GM12864 (cell line): ENCODE results near the gene THTPA.

ENCODE experiments used
- DNase-seq: peaks from one replicate; pipeline ENCODE4 v3.0.0-alpha.2; 2011; ENCODE audit warnings: low read depth
- H3K4me3 ChIP-seq: 2 replicates; pipeline ENCODE4 v1.5.1; 2011; ENCODE audit warnings: mild to moderate bottlenecking, low read depth, low read length, control low read depth
- TF ChIP-seq, protein P1 (sequence below): IDR thresholded peaks from 2 replicates; pipeline ENCODE4 v1.5.1; 2011; ENCODE audit warnings: low read depth, mild to moderate bottlenecking, moderate library complexity, low read length, control low read depth, inconsistent platforms; ENCODE audit errors: missing control alignments

THTPA gene

GRCh38 chr14:23577004-23577681, 21.1 kb downstream of the THTPA start:
- H3K4me3 ChIP-seq = no peak overlapping the region; the same call in 1 of the 2 replicates
- DNase-seq = no peak

DNA sequence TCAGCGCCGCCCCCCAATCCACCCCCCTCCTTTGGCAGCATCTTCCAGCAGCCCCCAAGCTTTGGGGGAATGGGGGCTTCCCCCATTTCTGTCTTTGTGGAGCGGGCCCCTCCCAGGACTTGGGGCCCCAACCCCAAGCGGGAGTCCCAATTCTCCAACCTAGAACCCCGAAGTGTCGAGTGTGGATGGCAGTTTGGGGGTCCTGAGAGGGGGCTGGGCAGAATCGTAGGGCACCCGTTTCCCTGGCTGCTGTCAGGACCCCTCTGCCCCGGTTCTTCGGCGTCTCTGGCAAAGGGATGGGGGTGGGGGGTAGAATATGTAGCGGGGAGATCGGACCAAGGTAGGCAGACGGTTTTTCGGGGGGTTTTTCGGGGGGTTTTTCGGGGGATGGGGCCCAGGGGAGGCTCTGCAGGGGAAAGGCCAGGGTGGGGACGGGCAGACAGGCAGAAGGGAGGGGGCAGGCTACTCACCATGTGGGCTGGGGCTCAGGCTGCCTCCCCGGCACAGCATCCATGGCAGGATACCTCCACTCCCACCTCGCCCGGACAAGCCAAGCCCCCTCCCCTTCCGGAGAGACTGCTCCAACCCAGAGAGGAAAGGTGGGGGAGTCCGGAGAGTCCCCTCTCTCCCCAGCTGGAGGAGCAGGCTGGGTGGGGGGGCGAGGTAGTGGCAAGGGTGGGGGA, 21.8 kb downstream of the THTPA start:
- TF ChIP-seq, protein P1, sequence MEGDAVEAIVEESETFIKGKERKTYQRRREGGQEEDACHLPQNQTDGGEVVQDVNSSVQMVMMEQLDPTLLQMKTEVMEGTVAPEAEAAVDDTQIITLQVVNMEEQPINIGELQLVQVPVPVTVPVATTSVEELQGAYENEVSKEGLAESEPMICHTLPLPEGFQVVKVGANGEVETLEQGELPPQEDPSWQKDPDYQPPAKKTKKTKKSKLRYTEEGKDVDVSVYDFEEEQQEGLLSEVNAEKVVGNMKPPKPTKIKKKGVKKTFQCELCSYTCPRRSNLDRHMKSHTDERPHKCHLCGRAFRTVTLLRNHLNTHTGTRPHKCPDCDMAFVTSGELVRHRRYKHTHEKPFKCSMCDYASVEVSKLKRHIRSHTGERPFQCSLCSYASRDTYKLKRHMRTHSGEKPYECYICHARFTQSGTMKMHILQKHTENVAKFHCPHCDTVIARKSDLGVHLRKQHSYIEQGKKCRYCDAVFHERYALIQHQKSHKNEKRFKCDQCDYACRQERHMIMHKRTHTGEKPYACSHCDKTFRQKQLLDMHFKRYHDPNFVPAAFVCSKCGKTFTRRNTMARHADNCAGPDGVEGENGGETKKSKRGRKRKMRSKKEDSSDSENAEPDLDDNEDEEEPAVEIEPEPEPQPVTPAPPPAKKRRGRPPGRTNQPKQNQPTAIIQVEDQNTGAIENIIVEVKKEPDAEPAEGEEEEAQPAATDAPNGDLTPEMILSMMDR = no peak
- DNase-seq = no peak
- peak overlapping the region; percentile 25; the same call in 1 of the 2 replicates for H3K4me3 ChIP-seq

More at GRCh38 chr14:23577004-23577681, 21.1 kb downstream of the THTPA start:
- TF ChIP-seq, protein P1 = no peak

GRCh38 chr14:23578560-23579310, 22.7 kb downstream of the THTPA start, which contains the start of gene JPH4:
Gene JPH4, minus strand, starts transcription at chr14:23578790. Its CDS starts 1,337 bp downstream, at chr14:23577453.
- no peak for DNase-seq
- TF ChIP-seq, protein P1 = no peak
- H3K4me3 ChIP-seq = peak within 1 kb of the TSS; percentile 25; the same call in 1 of the 2 replicates

DNA sequence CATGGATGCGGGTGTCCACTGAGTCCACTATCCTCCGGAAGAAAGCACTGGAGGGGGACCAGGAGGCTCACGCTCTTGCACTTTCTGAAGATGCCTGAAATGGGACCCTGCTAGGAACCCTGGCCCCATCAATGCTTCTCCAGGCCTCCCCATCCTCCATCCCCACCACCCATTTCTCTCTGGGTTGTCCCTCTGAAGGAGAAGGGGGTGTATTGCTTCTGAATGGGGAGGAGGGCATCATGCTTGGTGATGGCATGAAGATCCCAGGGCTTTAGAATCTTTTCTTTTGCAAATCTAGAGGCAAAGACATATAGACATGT, 23.2 kb downstream of the THTPA start:
- TF ChIP-seq, protein P1 = no peak
- H3K4me3 ChIP-seq = no peak overlapping the region
- no peak for DNase-seq

DNA sequence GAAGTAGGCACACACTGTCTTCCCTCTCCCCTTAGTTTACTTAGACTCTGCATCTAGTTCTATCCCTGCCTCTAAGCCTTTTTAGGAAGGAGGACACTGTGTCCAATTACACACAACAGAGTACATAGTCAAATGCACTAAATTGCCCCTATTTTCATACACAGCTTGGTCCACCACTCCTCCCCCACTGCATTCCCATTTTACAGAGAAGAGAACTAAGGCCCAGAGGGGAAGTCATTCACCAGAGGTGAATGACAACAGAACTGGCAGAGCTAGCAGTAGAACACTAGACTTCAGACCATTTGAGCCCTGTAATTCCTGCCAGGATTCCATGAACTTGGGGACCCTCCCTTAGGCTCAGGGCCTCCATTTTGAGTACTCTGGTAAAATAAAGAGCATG, 23.7 kb downstream of the THTPA start:
- H3K4me3 ChIP-seq = no peak overlapping the region
- TF ChIP-seq, protein P1 = no peak
- no peak for DNase-seq

DNA sequence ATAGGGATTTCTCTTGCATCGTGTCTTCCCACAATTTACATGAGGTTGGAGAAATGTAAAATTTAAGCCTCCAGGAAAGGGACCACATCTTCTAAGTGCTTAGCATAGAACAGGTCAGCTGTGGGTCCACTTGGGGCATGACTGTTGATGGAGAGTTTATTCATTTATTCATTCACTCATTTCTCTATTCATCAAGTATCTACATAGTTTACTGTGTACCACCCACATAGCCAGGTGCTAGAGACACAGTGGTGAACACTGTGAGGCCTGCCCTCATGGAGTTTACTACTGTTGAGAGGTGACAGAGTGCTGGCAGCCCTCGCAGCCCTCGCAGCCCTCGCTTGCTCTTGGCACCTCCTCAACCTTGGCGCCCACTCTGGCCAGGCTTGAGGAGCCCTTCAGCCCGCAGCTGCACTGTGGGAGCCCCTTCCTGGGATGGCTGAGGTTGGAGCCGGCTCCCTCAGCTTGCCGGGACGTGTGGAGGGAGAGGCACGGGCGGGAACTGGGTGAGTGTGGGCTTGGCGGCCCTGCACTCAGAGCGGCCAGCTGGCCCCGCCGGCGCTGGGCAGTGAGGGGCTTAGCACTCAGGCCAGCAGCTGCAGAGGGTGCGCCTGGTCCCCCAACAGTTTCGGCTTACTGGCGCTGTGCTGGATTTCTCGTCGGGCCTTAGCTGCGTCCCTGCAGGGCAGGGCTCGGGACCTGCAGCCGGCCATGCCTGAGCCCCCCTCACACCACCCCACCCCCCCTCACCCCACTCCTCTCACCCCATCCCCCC, 24.3 kb downstream of the THTPA start:
- TF ChIP-seq, protein P1 = no peak
- DNase-seq = no peak
- no peak overlapping the region for H3K4me3 ChIP-seq
